HS-5 (cell line): Measurements from ENCODE around the gene CYP2A6.
"Not testable (repeated sequence)": the region's sequence is repeated elsewhere in the genome, so short reads cannot be mapped to it uniquely, and the experiment has no call there.

Source experiments
- DNase-seq: peaks from one replicate; pipeline ENCODE4 v3.0.0-alpha.2; 2012; ENCODE audit warnings: low read depth

Gene CYP2A6

GRCh38 chr19:40819479-40820234, 30.6 kb downstream of the CYP2A6 start:
- not testable (repeated sequence) for DNase-seq

- DNase-seq: not testable (repeated sequence)
Measured at GRCh38 chr19:40818480-40819399, 31.5 kb downstream of the CYP2A6 start.

GRCh38 chr19:40815223-40815622, 35.0 kb downstream of the CYP2A6 start:
- no peak for DNase-seq

- no peak for DNase-seq
Measured at GRCh38 chr19:40813182-40813581, 37.1 kb downstream of the CYP2A6 start.

GRCh38 chr19:40812571-40812970, 37.7 kb downstream of the CYP2A6 start:
- not testable (repeated sequence) for DNase-seq

- DNase-seq: no peak
Measured at GRCh38 chr19:40811478-40812341, 38.5 kb downstream of the CYP2A6 start.

- not testable (repeated sequence) for DNase-seq
Measured at GRCh38 chr19:40810649-40811408, 39.4 kb downstream of the CYP2A6 start.

- no peak for DNase-seq
Measured at GRCh38 chr19:40810160-40810559, 40.1 kb downstream of the CYP2A6 start.

- no peak for DNase-seq
Measured at GRCh38 chr19:40809358-40810086, 40.7 kb downstream of the CYP2A6 start.

GRCh38 chr19:40808497-40808896, 41.8 kb downstream of the CYP2A6 start:
- DNase-seq: no peak

GRCh38 chr19:40808021-40808325, 42.3 kb downstream of the CYP2A6 start:
- DNase-seq: no peak

GRCh38 chr19:40807147-40808020, 42.9 kb downstream of the CYP2A6 start:
- no peak for DNase-seq

- no peak for DNase-seq
Measured at GRCh38 chr19:40806423-40807146, 43.7 kb downstream of the CYP2A6 start.

- DNase-seq: no peak
Measured at GRCh38 chr19:40805258-40805868, 44.9 kb downstream of the CYP2A6 start.

- DNase-seq: no peak
Measured at GRCh38 chr19:40804783-40805242, 45.4 kb downstream of the CYP2A6 start.

- no peak for DNase-seq
Measured at GRCh38 chr19:40803857-40804782, 46.1 kb downstream of the CYP2A6 start.

- DNase-seq: no peak
Measured at GRCh38 chr19:40803170-40803856, 46.9 kb downstream of the CYP2A6 start.
